ENCODE results near the gene ITGB1BP1. TPM values are rescaled to one million over a fixed set of nuclear protein-coding genes. Genes with fewer than 3 reads are reported as not detected.

Gene ITGB1BP1
- total and polyA plus RNA-seq, 9 donors: 43.3 to 107 (median 84.7) TPM

DNA sequence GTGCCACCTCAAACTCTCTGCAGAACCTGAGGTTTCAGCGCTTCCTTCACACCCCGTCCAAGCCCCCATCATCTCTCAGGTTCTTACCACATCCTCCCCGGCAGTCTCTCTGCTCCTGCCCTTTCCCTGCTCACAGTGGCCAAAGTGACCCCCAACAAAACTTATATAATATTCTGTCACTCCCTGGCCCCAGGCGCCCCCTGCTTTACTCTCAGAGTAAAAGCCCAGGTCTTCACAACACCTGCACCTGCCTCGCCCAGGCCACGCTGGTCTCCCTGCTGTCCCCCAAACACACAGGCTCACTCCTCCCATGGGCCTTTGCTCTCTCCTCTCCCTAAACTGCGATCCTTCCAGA, 6.4 kb downstream of the ITGB1BP1 start:
- Histone ChIP-seq H3K4me1 (ENCODE audit: control insufficient read depth, insufficient read depth, low read length) (peaks cover 7% of the 10 kb centered on the region), H3K36me3 (ENCODE audit: control insufficient read depth, insufficient read depth, low read length) (peaks cover 25% of the 10 kb centered on the region), H3K4me3 (ENCODE audit: low read length) (no peak overlapping the region), H3K27me3 (ENCODE audit: control insufficient read depth, insufficient read depth, low read length) (no peaks in the 10 kb centered on the region), H3K27ac (ENCODE audit: low read length) (no peak overlapping the region), H3K9me3 (replicated peaks; ENCODE audit: control insufficient read depth, low read depth, low read length) (no peaks in the 10 kb centered on the region)
- WGBS (ENCODE audit: insufficient coverage): 98% methylated on average over 6 of the region's 7 CpGs
- DNase-seq: no peak

DNA sequence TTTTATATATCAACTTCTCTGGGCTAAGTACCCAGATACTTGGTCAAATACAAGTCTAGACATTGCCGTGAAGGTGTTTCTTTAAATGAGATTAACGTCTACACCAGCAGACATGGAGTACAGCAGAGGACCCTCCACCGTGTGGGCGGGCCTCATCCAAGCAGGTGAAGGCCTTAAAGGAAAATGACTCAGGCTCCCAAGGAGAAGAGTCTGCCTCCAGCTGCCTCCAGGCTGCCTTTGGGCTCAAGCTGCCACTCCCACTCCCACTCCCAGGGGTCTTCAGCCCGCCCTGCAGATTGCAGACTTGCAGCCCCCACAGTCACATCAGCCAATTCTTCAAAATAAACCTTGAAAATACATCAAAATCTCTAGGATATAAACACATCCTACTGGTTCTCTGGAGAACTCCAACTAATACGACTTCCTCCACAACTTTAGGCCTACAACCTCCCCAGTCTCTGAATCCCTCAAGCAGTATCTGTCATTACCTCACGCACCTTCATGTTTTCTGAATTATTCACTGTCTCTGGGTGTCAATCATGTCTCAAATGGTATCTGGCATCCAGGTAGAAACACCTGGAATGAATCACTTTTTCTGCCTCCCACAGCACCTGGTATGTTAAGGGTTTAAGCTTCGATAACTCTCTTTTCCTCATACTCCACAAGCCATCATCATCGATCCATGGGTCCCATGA, 6.9 kb downstream of the ITGB1BP1 start:
- peaks cover 3% of the 10 kb centered on the region for H3K4me1 ChIP-seq (ENCODE audit: control insufficient read depth, insufficient read depth, low read length)
- DNase-seq: no peak
- 77% methylated on average over 8 of the region's 9 CpGs for WGBS (ENCODE audit: insufficient coverage)
- H3K27me3 ChIP-seq (ENCODE audit: control insufficient read depth, insufficient read depth, low read length): no peaks in the 10 kb centered on the region
- H3K36me3 ChIP-seq (ENCODE audit: control insufficient read depth, insufficient read depth, low read length): peaks cover 30% of the 10 kb centered on the region
- no peak overlapping the region for H3K4me3 ChIP-seq (ENCODE audit: low read length)
- no peaks in the 10 kb centered on the region for H3K9me3 ChIP-seq (replicated peaks; ENCODE audit: control insufficient read depth, low read depth, low read length)
- H3K27ac ChIP-seq (ENCODE audit: low read length): no peak overlapping the region

DNA sequence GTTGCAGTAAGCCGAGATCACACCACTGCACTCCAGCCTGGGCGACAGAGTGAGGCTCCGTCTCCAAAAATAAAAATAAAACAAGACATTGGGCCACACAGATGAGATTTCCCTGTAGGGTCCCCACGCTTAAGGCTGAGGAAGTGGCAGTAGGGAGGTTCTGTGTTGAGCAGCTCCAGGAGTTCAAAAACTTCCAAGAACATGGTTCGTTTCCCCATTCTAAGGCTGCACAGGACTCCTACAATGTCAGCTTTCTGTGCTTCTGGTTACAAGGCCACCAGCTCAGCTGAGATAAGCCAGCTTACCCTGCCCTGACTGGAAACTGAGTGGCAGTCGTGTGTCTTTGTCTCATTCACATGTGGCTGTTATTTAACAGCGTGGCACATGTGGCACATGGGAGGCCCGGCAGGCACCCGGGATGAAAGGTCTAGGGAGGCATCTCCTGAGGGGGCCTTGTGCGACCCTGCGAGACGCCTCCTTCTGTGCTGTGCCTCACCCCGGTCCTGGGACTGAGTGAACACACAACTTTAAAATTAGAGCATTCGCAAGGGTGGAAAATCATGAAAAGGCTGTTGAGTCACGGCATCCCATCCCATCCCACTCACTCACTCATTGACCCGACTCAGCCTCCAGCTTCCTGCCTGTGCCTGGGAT, 7.7 kb downstream of the ITGB1BP1 start:
- Histone ChIP-seq H3K27ac (ENCODE audit: low read length) (no peak overlapping the region), H3K36me3 (ENCODE audit: control insufficient read depth, insufficient read depth, low read length) (peaks cover 35% of the 10 kb centered on the region), H3K27me3 (ENCODE audit: control insufficient read depth, insufficient read depth, low read length) (no peaks in the 10 kb centered on the region), H3K4me1 (ENCODE audit: control insufficient read depth, insufficient read depth, low read length) (peaks cover 3% of the 10 kb centered on the region), H3K4me3 (ENCODE audit: low read length) (no peak overlapping the region), H3K9me3 (replicated peaks; ENCODE audit: control insufficient read depth, low read depth, low read length) (no peaks in the 10 kb centered on the region)
- 71% methylated on average over 10 of the region's 16 CpGs for WGBS (ENCODE audit: insufficient coverage)
- no peak for DNase-seq

DNA sequence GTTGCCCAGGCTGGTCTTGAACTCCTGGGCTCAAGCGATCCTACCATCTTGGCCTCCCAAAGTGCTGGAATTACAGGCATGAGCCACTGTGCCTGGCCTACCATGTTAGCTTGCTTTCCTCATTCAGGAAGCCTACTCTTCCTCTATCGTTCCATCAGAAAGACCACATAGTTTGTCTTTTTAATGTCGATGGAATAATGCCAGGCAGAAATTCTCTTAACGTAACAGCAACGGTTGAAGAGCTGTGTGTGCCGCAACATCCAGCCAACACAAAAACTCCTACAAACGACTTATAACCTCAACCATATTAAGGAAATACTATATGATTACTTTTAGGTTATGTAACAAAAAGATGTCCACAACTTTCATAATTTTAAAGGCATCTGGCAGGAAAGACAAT, 10.5 kb downstream of the ITGB1BP1 start:
- no peak for DNase-seq
- Histone ChIP-seq H3K36me3 (ENCODE audit: control insufficient read depth, insufficient read depth, low read length) (peaks cover 45% of the 10 kb centered on the region), H3K4me3 (ENCODE audit: low read length) (no peak overlapping the region), H3K4me1 (ENCODE audit: control insufficient read depth, insufficient read depth, low read length) (no peaks in the 10 kb centered on the region), H3K27ac (ENCODE audit: low read length) (no peak overlapping the region), H3K9me3 (replicated peaks; ENCODE audit: control insufficient read depth, low read depth, low read length) (no peaks in the 10 kb centered on the region), H3K27me3 (ENCODE audit: control insufficient read depth, insufficient read depth, low read length) (no peaks in the 10 kb centered on the region)
- 84% methylated on average over 2 of the region's 7 CpGs for WGBS (ENCODE audit: insufficient coverage)

DNA sequence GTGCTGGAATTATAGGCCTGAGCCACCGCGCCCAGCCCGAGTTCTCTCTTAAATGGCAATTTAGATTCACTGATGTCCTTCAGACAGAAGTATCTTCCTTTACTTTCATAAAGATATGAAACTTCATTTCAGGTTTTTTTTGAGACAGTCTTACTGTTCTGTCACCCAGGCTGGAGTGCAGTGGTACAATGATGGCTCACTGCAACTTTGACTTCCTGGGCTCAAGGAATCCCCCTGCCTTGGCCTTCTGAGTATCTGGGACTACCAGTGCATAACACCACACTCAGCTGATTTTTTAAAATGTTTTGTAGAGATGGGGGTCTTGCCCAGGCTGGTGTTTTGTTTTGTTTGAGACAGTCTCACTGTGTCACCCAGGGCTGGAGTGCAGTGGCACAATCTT, 13.2 kb downstream of the ITGB1BP1 start:
- Histone ChIP-seq H3K27me3 (ENCODE audit: control insufficient read depth, insufficient read depth, low read length) (no peaks in the 10 kb centered on the region), H3K27ac (ENCODE audit: low read length) (no peak overlapping the region), H3K9me3 (replicated peaks; ENCODE audit: control insufficient read depth, low read depth, low read length) (no peaks in the 10 kb centered on the region), H3K4me1 (ENCODE audit: control insufficient read depth, insufficient read depth, low read length) (no peaks in the 10 kb centered on the region), H3K4me3 (ENCODE audit: low read length) (no peak overlapping the region), H3K36me3 (ENCODE audit: control insufficient read depth, insufficient read depth, low read length) (peaks cover 54% of the 10 kb centered on the region)
- 100% methylated on average over 3 of the region's 3 CpGs for WGBS (ENCODE audit: insufficient coverage)
- DNase-seq: no peak

DNA sequence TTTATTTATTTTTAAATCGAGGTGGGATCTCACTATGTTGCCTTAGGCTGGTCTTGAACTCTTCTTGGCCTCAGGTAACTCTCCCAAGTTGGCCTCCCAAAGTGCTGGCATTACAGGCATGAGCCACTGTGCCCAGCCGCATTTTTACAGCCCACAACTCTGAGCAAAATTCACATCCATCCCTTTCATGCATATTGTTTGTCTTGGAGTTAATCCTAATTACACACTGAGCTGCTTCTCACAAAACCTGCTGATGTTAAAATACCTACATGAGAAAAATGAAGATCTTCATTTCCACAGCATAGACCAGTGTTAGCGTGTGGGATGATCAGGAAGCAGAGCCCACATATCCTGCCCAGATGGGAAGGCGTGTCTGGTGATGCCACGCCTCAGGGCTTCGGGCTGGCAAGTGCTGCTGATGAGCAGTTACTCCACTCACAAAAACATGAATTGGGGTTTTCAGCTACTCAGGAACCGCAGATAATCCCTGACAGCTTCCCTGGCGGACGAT, 14.6 kb downstream of the ITGB1BP1 start:
- Histone ChIP-seq H3K4me1 (ENCODE audit: control insufficient read depth, insufficient read depth, low read length) (no peaks in the 10 kb centered on the region), H3K36me3 (ENCODE audit: control insufficient read depth, insufficient read depth, low read length) (peaks cover 45% of the 10 kb centered on the region), H3K27me3 (ENCODE audit: control insufficient read depth, insufficient read depth, low read length) (no peaks in the 10 kb centered on the region), H3K27ac (ENCODE audit: low read length) (no peak overlapping the region), H3K9me3 (replicated peaks; ENCODE audit: control insufficient read depth, low read depth, low read length) (no peaks in the 10 kb centered on the region), H3K4me3 (ENCODE audit: low read length) (no peak overlapping the region)
- no peak for DNase-seq
- 98% methylated on average over 5 of the region's 9 CpGs for WGBS (ENCODE audit: insufficient coverage)

DNA sequence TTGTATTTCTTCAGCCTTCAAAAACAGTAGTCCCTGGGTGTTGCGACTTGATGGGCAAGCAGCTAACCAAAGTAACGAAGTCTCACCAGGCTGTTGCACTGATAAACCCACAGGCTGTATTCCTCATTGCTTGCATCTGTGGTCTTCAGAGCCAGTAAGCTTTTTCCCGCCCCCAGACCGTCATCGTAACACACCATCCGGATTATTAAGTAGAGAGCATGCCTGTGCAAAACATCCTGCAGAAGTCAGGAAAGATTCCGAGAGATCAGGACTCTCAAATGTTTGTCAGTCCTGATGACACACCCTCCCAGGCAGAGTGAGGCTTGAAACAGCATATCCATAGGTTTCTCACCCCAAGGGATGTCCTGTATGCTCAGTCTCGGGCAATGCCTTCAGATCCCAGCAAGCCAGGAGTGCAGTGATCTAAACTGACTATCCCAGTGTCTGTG, 15.9 kb downstream of the ITGB1BP1 start:
- WGBS (ENCODE audit: insufficient coverage): 61% methylated on average over 7 of the region's 8 CpGs
- no peak overlapping the region for H3K27ac ChIP-seq (ENCODE audit: low read length)

DNA sequence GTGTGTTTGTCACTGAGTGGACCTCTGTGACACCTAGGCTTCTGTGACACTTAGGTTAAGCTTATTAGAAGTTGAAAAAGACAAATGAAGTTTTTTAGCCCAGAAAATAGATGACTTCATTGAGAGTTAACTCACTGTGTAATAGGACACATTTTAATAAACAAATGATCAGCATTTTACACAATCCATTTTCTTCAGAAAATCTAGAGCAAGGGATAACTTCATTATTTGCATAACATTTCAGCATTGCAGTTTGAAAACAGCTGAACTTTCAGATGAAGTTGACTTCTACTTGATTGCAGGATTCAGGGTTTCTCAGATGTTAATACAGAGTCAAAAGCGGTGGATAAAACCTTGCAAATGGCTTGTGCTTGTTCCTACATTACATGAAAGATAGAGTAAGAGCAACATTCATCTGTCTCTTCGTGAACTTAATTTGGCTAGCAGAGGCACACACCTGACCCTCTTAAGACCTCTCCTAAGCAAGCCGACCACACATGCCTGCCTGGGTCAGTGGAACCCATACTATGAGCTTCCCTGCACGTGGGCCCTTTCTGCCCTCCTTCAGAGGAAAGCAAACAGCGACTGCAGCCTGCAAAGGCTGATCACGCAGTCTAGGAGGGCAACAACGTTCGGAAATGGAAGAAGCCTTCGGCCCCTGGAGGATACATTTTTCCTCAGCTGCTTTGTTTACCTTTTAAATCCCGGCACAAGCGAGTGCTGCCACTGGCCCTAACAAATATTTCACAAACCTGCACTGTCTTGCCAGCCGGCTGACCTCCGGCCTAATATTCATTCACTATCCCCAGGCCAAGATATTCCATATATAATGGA, 16.6 kb downstream of the ITGB1BP1 start:
- no peak for DNase-seq
- Histone ChIP-seq H3K36me3 (ENCODE audit: control insufficient read depth, insufficient read depth, low read length) (peaks cover 52% of the 10 kb centered on the region), H3K27me3 (ENCODE audit: control insufficient read depth, insufficient read depth, low read length) (no peaks in the 10 kb centered on the region), H3K27ac (ENCODE audit: low read length) (no peak overlapping the region), H3K4me3 (ENCODE audit: low read length) (no peak overlapping the region), H3K4me1 (ENCODE audit: control insufficient read depth, insufficient read depth, low read length) (no peaks in the 10 kb centered on the region), H3K9me3 (replicated peaks; ENCODE audit: control insufficient read depth, low read depth, low read length) (no peaks in the 10 kb centered on the region)
- 60% methylated on average over 9 of the region's 13 CpGs for WGBS (ENCODE audit: insufficient coverage)

More for the DNA sequence above, 15.9 kb downstream of the ITGB1BP1 start:
- Histone ChIP-seq H3K4me3 (ENCODE audit: low read length) (no peak overlapping the region), H3K36me3 (ENCODE audit: control insufficient read depth, insufficient read depth, low read length) (peaks cover 50% of the 10 kb centered on the region), H3K9me3 (replicated peaks; ENCODE audit: control insufficient read depth, low read depth, low read length) (no peaks in the 10 kb centered on the region), H3K4me1 (ENCODE audit: control insufficient read depth, insufficient read depth, low read length) (no peaks in the 10 kb centered on the region), H3K27me3 (ENCODE audit: control insufficient read depth, insufficient read depth, low read length) (no peaks in the 10 kb centered on the region)
- DNase-seq: no peak

DNA sequence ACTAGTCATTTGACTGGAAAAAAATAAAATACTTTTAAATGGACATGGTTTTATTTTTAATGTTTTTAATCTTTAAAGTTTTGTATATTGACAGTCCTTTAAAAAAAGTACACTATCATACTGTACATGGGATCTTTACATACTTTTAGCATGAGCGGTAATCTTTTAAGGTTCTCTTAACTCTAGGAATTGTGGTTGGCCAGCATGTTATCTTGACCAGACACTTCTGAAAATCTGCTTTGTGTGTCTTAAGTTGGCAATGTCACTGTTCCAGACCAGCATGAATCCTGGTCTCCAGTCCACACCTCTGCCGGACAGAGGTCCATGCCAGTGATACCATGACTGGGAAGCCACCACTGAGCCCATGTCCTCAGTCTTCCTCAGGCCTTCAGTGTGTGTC, 17.7 kb downstream of the ITGB1BP1 start:
- Histone ChIP-seq H3K27ac (ENCODE audit: low read length) (no peak overlapping the region), H3K4me3 (ENCODE audit: low read length) (no peak overlapping the region), H3K4me1 (ENCODE audit: control insufficient read depth, insufficient read depth, low read length) (no peaks in the 10 kb centered on the region), H3K36me3 (ENCODE audit: control insufficient read depth, insufficient read depth, low read length) (peaks cover 54% of the 10 kb centered on the region), H3K27me3 (ENCODE audit: control insufficient read depth, insufficient read depth, low read length) (no peaks in the 10 kb centered on the region), H3K9me3 (replicated peaks; ENCODE audit: control insufficient read depth, low read depth, low read length) (no peaks in the 10 kb centered on the region)
- no peak for DNase-seq
- WGBS (ENCODE audit: insufficient coverage): no CpG with 5 or more reads among the region's 2 CpGs

DNA sequence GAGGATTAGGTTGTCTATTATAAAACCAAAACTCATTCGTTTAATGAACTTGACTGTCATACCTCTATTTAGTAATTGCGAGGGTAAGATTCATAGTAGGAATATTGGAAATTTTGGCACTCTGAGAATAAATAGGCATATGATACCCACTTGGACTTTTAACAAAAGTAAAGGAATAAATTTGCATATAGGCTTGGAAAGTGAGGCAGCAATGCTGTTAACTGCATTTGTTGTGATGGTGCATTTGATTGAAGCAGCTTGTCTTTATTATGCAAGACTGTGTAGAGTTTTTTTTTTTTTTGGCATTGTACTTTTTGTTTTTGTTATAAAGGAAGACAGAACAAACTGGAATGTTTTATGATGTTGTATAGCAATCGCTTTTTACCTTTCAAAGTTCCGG, 18.9 kb downstream of the ITGB1BP1 start:
- no CpG with 5 or more reads among the region's 4 CpGs for WGBS (ENCODE audit: insufficient coverage)
- Histone ChIP-seq H3K36me3 (ENCODE audit: control insufficient read depth, insufficient read depth, low read length) (peaks cover 56% of the 10 kb centered on the region), H3K27ac (ENCODE audit: low read length) (no peak overlapping the region)

More for the DNA sequence above, 18.9 kb downstream of the ITGB1BP1 start:
- Histone ChIP-seq H3K27me3 (ENCODE audit: control insufficient read depth, insufficient read depth, low read length) (no peaks in the 10 kb centered on the region), H3K4me3 (ENCODE audit: low read length) (no peak overlapping the region), H3K4me1 (ENCODE audit: control insufficient read depth, insufficient read depth, low read length) (no peaks in the 10 kb centered on the region), H3K9me3 (replicated peaks; ENCODE audit: control insufficient read depth, low read depth, low read length) (no peaks in the 10 kb centered on the region)
- DNase-seq: no peak
